WTC11 (cell line): Measurements from ENCODE around the gene VTA1. TPM values are rescaled to one million over a fixed set of nuclear protein-coding genes. Genes with fewer than 3 reads are reported as not detected.

Experiments used
- CREB1 ChIP-seq: sonication (generic); formaldehyde crosslinking; IDR thresholded peaks from 2 replicates; pipeline ENCODE4 v1.8.0; 2023; ENCODE audit warnings: mild to moderate bottlenecking, missing genetic modification reagents
- CREM ChIP-seq: sonication (generic); formaldehyde crosslinking; IDR thresholded peaks from 2 replicates; pipeline ENCODE4 v1.8.1; 2022; ENCODE audit warnings: mild to moderate bottlenecking, missing genetic modification reagents, moderate library complexity
- FOXJ3 ChIP-seq: sonication (generic); formaldehyde crosslinking; IDR thresholded peaks from 2 replicates; pipeline ENCODE4 v1.9.0; 2021; ENCODE audit warnings: missing genetic modification reagents, mild to moderate bottlenecking, borderline replicate concordance
- FOXK1 ChIP-seq: sonication (generic); formaldehyde crosslinking; IDR thresholded peaks from 2 replicates; pipeline ENCODE4 v1.8.0; 2022; ENCODE audit warnings: mild to moderate bottlenecking, moderate library complexity, missing genetic modification reagents
- FOXP1 ChIP-seq: sonication (generic); formaldehyde crosslinking; IDR thresholded peaks from 2 replicates; pipeline ENCODE4 v1.8.0; 2022; ENCODE audit warnings: missing genetic modification reagents, mild to moderate bottlenecking, moderate library complexity, borderline replicate concordance
- GABPB1 ChIP-seq: sonication (generic); formaldehyde crosslinking; IDR thresholded peaks from 2 replicates; pipeline ENCODE4 v1.8.1; 2023; ENCODE audit warnings: mild to moderate bottlenecking, missing genetic modification reagents
- GRHL2 ChIP-seq: fragments of 250-450 bp; sonication (Bioruptor Pico); IDR thresholded peaks from 2 replicates; pipeline ENCODE4 v1.8.0; 2022; ENCODE audit warnings: mild to moderate bottlenecking, moderate library complexity; ENCODE audit not compliant: insufficient replicate concordance, severe bottlenecking
- IRF2 ChIP-seq: sonication (generic); formaldehyde crosslinking; IDR thresholded peaks from 2 replicates; pipeline ENCODE4 v1.8.0; 2022; ENCODE audit warnings: low read depth, missing genetic modification reagents, borderline replicate concordance
- KAT7 ChIP-seq: sonication (generic); formaldehyde crosslinking; IDR thresholded peaks from 2 replicates; pipeline ENCODE4 v1.8.1; 2023; ENCODE audit warnings: missing genetic modification reagents, mild to moderate bottlenecking, borderline replicate concordance
- PRRX2 ChIP-seq: fragments of 250-450 bp; sonication (Bioruptor Pico); IDR thresholded peaks from 2 replicates; pipeline ENCODE4 v1.8.0; 2021; ENCODE audit warnings: mild to moderate bottlenecking
- SMAD3 ChIP-seq: sonication (generic); formaldehyde crosslinking; IDR thresholded peaks from 2 replicates; pipeline ENCODE4 v1.8.0; 2022; ENCODE audit warnings: missing genetic modification reagents, mild to moderate bottlenecking, borderline replicate concordance
- SP1 ChIP-seq: sonication (generic); formaldehyde crosslinking; conservative IDR thresholded peaks from 2 replicates; pipeline ENCODE4 v1.8.1; 2022; ENCODE audit warnings: missing genetic modification reagents
- TEAD4 ChIP-seq: sonication (generic); formaldehyde crosslinking; IDR thresholded peaks from 2 replicates; pipeline ENCODE4 v1.8.0; 2022; ENCODE audit warnings: mild to moderate bottlenecking, missing genetic modification reagents
- ZBTB21 ChIP-seq: sonication (generic); formaldehyde crosslinking; IDR thresholded peaks from 2 replicates; pipeline ENCODE4 v1.8.1; 2023; ENCODE audit warnings: mild to moderate bottlenecking, missing genetic modification reagents, borderline replicate concordance
- ZNF121 ChIP-seq: sonication (generic); formaldehyde crosslinking; IDR thresholded peaks from 2 replicates; pipeline ENCODE4 v1.8.0; 2023; ENCODE audit warnings: missing genetic modification reagents
- ZNF396 ChIP-seq: fragments of 250-450 bp; sonication (Bioruptor Pico); IDR thresholded peaks from 2 replicates; pipeline ENCODE4 v1.8.0; 2021; ENCODE audit warnings: mild to moderate bottlenecking, moderate library complexity, borderline replicate concordance
- total RNA-seq: library from RNA; stranded (reverse); gene quantifications from 3 replicates; pipeline ENCODE4 v1.2.3, GENCODE V29; 2021
- TF ChIP-seq, protein P1 (sequence below): sonication (generic); formaldehyde crosslinking; IDR thresholded peaks from 2 replicates; pipeline ENCODE4 v1.8.0; 2023; ENCODE audit warnings: mild to moderate bottlenecking, missing genetic modification reagents
- TF ChIP-seq, protein P2 (sequence below): sonication (generic); formaldehyde crosslinking; IDR thresholded peaks from 2 replicates; pipeline ENCODE4 v1.8.1; 2023; ENCODE audit warnings: mild to moderate bottlenecking, missing genetic modification reagents, borderline replicate concordance
- TF ChIP-seq, protein P3 (sequence below): fragments of 250-450 bp; sonication (Bioruptor Pico); IDR thresholded peaks from 2 replicates; pipeline ENCODE4 v1.9.0; 2021; ENCODE audit warnings: mild to moderate bottlenecking
- TF ChIP-seq, protein P4 (sequence below): fragments of 250-450 bp; sonication (Bioruptor Pico); IDR thresholded peaks from 2 replicates; pipeline ENCODE4 v1.9.0; 2021; ENCODE audit warnings: moderate library complexity, mild to moderate bottlenecking, inconsistent platforms, borderline replicate concordance
- TF ChIP-seq, protein P5 (sequence below): sonication (generic); formaldehyde crosslinking; conservative IDR thresholded peaks from 2 replicates; pipeline ENCODE4 v1.8.1; 2023; ENCODE audit warnings: mild to moderate bottlenecking, low read depth, missing genetic modification reagents, moderate library complexity
- TF ChIP-seq, protein P6 (sequence below): sonication (generic); formaldehyde crosslinking; IDR thresholded peaks from 2 replicates; pipeline ENCODE4 v1.8.1; 2022; ENCODE audit warnings: low read depth, missing genetic modification reagents, borderline replicate concordance
- TF ChIP-seq, protein P7 (sequence below): fragments of 250-450 bp; sonication (Bioruptor Pico); IDR thresholded peaks from 2 replicates; pipeline ENCODE4 v1.9.0; 2021; ENCODE audit warnings: mild to moderate bottlenecking

VTA1 gene
- total RNA-seq, 1 experiment from 2014 or later, result 55.4 TPM

DNA sequence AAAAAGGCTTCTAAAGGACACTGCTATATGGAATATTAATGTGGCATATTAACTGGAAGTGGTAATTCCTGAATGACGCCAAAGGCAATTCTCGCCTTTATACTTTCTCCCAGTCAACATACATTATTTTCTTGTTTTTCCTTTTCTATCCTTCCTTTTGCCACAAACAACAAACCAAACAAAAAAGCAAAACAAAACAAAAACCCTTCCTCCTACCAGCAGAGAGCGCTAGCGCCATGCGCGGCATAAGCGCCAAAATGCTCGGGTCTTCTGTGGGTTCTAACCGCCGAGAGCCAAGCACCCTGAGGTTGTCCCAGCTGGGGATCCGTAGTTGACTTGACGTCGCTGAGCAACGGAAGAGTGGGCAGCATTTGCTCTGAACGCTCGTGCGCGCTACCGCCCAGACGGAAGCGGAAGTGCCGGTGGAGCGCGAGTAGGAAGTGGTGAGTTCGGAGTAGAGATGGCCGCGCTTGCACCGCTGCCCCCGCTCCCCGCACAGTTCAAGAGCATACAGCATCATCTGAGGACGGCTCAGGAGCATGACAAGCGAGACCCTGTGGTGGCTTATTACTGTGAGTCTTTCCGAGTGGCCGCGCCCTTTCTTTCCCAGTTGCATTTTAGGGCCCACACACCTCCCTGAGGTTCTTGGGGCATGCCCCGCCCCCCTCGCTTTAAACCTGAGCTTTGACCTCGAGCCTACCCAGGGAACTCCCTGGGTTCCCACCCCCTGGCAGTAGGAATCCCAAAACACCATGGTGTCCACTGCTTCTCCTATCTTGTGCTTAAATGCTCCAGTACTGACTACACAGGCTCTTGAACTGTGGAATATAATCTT is at the start of gene VTA1, which contains the start of gene NMBR (continued):
- peak; percentile 57 for TF ChIP-seq SP1
- TF ChIP-seq CREB1 (CRISPR knock-in tag), result peak; percentile 22; the same call in 1 of the 2 replicates
- TF ChIP-seq, protein P1, sequence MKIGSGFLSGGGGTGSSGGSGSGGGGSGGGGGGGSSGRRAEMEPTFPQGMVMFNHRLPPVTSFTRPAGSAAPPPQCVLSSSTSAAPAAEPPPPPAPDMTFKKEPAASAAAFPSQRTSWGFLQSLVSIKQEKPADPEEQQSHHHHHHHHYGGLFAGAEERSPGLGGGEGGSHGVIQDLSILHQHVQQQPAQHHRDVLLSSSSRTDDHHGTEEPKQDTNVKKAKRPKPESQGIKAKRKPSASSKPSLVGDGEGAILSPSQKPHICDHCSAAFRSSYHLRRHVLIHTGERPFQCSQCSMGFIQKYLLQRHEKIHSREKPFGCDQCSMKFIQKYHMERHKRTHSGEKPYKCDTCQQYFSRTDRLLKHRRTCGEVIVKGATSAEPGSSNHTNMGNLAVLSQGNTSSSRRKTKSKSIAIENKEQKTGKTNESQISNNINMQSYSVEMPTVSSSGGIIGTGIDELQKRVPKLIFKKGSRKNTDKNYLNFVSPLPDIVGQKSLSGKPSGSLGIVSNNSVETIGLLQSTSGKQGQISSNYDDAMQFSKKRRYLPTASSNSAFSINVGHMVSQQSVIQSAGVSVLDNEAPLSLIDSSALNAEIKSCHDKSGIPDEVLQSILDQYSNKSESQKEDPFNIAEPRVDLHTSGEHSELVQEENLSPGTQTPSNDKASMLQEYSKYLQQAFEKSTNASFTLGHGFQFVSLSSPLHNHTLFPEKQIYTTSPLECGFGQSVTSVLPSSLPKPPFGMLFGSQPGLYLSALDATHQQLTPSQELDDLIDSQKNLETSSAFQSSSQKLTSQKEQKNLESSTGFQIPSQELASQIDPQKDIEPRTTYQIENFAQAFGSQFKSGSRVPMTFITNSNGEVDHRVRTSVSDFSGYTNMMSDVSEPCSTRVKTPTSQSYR (CRISPR knock-in tag), result no peak
- no peak for TF ChIP-seq KAT7 (CRISPR knock-in tag)
- TF ChIP-seq FOXJ3 (CRISPR knock-in tag), result no peak
- TF ChIP-seq FOXK1 (CRISPR knock-in tag), result peak; percentile 90
- TF ChIP-seq, protein P2, sequence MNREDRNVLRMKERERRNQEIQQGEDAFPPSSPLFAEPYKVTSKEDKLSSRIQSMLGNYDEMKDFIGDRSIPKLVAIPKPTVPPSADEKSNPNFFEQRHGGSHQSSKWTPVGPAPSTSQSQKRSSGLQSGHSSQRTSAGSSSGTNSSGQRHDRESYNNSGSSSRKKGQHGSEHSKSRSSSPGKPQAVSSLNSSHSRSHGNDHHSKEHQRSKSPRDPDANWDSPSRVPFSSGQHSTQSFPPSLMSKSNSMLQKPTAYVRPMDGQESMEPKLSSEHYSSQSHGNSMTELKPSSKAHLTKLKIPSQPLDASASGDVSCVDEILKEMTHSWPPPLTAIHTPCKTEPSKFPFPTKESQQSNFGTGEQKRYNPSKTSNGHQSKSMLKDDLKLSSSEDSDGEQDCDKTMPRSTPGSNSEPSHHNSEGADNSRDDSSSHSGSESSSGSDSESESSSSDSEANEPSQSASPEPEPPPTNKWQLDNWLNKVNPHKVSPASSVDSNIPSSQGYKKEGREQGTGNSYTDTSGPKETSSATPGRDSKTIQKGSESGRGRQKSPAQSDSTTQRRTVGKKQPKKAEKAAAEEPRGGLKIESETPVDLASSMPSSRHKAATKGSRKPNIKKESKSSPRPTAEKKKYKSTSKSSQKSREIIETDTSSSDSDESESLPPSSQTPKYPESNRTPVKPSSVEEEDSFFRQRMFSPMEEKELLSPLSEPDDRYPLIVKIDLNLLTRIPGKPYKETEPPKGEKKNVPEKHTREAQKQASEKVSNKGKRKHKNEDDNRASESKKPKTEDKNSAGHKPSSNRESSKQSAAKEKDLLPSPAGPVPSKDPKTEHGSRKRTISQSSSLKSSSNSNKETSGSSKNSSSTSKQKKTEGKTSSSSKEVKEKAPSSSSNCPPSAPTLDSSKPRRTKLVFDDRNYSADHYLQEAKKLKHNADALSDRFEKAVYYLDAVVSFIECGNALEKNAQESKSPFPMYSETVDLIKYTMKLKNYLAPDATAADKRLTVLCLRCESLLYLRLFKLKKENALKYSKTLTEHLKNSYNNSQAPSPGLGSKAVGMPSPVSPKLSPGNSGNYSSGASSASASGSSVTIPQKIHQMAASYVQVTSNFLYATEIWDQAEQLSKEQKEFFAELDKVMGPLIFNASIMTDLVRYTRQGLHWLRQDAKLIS (CRISPR knock-in tag), result peak; percentile 61
- peak; percentile 88; the same call in 1 of the 2 replicates for TF ChIP-seq FOXP1 (CRISPR knock-in tag)
- TF ChIP-seq, protein P3, sequence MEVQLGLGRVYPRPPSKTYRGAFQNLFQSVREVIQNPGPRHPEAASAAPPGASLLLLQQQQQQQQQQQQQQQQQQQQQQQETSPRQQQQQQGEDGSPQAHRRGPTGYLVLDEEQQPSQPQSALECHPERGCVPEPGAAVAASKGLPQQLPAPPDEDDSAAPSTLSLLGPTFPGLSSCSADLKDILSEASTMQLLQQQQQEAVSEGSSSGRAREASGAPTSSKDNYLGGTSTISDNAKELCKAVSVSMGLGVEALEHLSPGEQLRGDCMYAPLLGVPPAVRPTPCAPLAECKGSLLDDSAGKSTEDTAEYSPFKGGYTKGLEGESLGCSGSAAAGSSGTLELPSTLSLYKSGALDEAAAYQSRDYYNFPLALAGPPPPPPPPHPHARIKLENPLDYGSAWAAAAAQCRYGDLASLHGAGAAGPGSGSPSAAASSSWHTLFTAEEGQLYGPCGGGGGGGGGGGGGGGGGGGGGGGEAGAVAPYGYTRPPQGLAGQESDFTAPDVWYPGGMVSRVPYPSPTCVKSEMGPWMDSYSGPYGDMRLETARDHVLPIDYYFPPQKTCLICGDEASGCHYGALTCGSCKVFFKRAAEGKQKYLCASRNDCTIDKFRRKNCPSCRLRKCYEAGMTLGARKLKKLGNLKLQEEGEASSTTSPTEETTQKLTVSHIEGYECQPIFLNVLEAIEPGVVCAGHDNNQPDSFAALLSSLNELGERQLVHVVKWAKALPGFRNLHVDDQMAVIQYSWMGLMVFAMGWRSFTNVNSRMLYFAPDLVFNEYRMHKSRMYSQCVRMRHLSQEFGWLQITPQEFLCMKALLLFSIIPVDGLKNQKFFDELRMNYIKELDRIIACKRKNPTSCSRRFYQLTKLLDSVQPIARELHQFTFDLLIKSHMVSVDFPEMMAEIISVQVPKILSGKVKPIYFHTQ, result no peak
- TF ChIP-seq ZBTB21 (CRISPR knock-in tag), result peak; percentile 81; the same call in 1 of the 2 replicates
- TF ChIP-seq, protein P4, sequence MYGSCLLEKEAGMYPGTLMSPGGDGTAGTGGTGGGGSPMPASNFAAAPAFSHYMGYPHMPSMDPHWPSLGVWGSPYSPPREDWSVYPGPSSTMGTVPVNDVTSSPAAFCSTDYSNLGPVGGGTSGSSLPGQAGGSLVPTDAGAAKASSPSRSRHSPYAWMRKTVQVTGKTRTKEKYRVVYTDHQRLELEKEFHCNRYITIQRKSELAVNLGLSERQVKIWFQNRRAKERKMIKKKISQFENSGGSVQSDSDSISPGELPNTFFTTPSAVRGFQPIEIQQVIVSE (CRISPR knock-in tag), result no peak
- TF ChIP-seq, protein P5, sequence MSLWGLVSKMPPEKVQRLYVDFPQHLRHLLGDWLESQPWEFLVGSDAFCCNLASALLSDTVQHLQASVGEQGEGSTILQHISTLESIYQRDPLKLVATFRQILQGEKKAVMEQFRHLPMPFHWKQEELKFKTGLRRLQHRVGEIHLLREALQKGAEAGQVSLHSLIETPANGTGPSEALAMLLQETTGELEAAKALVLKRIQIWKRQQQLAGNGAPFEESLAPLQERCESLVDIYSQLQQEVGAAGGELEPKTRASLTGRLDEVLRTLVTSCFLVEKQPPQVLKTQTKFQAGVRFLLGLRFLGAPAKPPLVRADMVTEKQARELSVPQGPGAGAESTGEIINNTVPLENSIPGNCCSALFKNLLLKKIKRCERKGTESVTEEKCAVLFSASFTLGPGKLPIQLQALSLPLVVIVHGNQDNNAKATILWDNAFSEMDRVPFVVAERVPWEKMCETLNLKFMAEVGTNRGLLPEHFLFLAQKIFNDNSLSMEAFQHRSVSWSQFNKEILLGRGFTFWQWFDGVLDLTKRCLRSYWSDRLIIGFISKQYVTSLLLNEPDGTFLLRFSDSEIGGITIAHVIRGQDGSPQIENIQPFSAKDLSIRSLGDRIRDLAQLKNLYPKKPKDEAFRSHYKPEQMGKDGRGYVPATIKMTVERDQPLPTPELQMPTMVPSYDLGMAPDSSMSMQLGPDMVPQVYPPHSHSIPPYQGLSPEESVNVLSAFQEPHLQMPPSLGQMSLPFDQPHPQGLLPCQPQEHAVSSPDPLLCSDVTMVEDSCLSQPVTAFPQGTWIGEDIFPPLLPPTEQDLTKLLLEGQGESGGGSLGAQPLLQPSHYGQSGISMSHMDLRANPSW (CRISPR knock-in tag), result no peak
- peak; percentile 83; the same call in 1 of the 2 replicates for TF ChIP-seq CREM
- TF ChIP-seq GRHL2, result no peak
- TF ChIP-seq TEAD4 (CRISPR knock-in tag), result 0 out of 2 replicates have a peak, but pooled peaks have one; percentile 35
- TF ChIP-seq ZNF121 (CRISPR knock-in tag), result no peak
- TF ChIP-seq, protein P6, sequence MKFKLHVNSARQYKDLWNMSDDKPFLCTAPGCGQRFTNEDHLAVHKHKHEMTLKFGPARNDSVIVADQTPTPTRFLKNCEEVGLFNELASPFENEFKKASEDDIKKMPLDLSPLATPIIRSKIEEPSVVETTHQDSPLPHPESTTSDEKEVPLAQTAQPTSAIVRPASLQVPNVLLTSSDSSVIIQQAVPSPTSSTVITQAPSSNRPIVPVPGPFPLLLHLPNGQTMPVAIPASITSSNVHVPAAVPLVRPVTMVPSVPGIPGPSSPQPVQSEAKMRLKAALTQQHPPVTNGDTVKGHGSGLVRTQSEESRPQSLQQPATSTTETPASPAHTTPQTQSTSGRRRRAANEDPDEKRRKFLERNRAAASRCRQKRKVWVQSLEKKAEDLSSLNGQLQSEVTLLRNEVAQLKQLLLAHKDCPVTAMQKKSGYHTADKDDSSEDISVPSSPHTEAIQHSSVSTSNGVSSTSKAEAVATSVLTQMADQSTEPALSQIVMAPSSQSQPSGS (CRISPR knock-in tag), result no peak
- TF ChIP-seq ZNF396 (CRISPR knock-in tag), result no peak
- TF ChIP-seq GABPB1 (CRISPR knock-in tag), result peak; percentile 83
- TF ChIP-seq, protein P7, sequence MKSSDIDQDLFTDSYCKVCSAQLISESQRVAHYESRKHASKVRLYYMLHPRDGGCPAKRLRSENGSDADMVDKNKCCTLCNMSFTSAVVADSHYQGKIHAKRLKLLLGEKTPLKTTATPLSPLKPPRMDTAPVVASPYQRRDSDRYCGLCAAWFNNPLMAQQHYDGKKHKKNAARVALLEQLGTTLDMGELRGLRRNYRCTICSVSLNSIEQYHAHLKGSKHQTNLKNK, result no peak
- no peak for TF ChIP-seq IRF2
- peak; percentile 57; the same call in 1 of the 2 replicates for TF ChIP-seq SMAD3 (CRISPR knock-in tag)
- TF ChIP-seq PRRX2, result no peak
